HG03064 (cell line): ENCODE results near the gene SVEP1.
"Not testable (repeated sequence)": the region's sequence is repeated elsewhere in the genome, so short reads cannot be mapped to it uniquely, and the experiment has no call there.

Experiments
- ATAC-seq: cut with Tn5 transposase; IDR thresholded peaks from one replicate; pipeline ENCODE4 v1.9.1; 2021; ENCODE audit warnings: low read depth; ENCODE audit not compliant: unreplicated experiment

Gene SVEP1

DNA sequence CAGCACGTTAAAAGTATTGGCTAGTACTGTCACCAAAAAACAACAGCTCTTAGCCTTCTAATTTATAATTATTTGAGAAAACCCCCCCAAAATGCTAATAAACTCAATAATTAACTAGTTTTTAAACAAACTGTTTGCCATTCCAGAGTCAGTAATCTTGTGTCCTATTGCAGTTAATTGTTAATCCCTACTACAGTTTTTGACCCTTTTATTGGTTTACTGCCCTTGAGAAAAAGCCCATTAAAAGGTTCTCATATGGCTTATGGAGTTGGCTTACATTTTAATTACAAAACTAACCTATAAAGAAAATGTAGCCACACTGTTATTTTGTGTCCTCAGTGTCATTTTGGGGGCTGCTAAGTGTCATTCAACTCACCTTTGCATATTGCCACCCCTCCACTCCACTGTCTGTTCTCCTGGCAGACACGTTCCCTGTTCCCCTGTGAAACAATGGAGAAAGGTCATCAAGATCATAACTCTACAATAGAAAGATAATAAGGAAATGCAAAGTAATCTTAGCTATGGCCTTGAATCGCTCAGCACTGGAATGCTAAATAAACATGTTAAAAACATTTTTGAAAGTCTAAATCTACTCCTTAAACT, 190.3 kb downstream of the SVEP1 start:
- ATAC-seq = no peak

DNA sequence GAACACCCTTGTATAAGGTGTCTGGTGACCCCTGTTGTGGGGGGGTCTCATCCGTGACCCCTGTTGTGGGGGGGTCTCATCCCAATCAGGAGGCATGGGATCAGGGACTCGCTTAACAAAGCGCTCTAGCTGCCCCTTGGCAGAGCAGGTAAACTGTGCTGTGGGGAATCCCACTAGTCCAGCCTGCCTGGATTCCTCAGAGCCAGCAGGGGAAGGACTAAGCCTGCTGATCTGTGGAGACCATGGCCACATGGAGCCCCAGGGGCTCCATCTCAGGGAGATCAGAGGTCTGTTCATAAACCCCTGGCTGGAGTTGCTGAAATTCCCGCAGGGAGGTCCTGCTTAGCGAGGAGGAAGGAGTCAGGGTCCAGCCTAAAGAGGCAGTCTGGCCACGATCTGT, 196.1 kb downstream of the SVEP1 start:
- ATAC-seq = no peak

DNA sequence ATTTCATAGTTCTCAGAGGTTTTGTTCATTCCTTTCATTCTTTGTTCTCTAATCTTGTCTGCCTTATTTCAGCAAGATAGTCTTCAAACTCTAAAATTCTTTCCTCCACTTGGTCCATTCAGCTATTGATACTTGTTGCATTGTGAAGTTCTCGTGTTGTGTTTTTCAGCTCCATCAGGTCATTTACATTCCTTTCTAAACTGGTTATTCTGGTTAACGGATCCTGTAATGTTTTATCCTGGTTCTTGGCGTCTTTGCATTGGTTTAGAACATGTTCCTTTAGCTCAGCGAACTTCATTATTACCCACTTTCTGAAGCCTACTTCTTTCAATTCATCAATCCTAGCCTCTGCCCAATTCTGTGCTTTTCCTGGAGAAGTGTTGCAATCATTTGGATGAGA, 196.8 kb downstream of the SVEP1 start:
- no peak for ATAC-seq

- no peak for ATAC-seq
Measured at GRCh38 chr9:110371411-110372007, 208.0 kb downstream of the SVEP1 start.

DNA sequence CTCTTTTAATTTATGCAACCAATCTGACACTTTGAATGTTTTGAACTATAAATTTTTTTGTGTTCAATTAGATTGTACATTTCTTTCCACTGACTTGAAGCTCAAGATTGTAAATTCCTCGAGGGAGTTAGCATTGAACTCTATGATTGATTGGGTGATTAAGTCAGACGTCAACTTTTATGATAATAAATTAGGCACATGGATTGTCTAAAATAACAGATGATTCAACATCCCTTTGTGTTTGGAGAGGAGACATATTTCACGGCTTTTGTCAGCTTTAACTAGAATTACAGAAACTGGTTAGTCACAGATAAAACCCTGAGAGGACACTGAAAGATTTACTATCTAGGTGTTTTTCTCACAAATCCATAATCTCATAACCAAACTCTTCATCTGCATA, 209.2 kb downstream of the SVEP1 start:
- ATAC-seq = no peak

GRCh38 chr9:110364451-110364850, 215.1 kb downstream of the SVEP1 start:
- ATAC-seq = no peak

GRCh38 chr9:110358992-110359391, 220.5 kb downstream of the SVEP1 start:
- ATAC-seq = not testable (repeated sequence)

GRCh38 chr9:110357505-110357904, 222.0 kb downstream of the SVEP1 start:
- ATAC-seq = no peak

DNA sequence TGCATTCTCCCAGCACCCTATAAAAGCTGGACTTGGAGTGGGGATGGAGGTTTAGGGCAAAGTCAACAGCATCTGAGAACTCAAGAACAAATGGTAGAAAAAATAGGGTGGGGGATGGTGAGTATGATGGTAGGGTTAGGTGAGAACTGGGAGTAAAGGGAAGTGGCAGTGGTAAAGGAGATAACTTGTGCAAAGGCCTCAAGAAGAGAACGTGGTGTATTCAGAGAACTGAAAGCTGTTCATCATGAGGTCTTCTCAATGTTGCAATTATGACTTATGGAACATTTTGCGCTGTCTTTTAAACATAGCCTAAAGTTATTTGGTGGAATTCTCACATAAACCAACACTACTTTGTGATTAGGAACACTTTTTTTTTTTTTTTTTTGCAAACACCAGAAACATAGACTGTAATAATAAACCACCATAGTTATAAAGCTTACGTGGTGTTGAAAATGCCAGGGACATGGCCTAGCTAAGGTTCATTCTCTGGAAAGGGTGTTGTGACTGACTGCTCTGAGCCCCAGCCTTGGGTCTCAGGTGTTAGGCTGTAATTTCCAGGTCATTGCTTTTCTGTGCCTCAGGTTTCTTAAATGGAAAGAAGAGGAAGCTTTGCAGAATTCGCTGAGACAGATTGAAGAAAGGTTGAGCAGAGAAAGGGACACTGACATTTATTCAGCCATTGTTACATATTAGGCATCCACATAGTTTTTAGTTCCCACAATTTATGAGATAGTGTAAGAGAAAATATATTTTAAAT, 222.7 kb downstream of the SVEP1 start:
- no peak for ATAC-seq

DNA sequence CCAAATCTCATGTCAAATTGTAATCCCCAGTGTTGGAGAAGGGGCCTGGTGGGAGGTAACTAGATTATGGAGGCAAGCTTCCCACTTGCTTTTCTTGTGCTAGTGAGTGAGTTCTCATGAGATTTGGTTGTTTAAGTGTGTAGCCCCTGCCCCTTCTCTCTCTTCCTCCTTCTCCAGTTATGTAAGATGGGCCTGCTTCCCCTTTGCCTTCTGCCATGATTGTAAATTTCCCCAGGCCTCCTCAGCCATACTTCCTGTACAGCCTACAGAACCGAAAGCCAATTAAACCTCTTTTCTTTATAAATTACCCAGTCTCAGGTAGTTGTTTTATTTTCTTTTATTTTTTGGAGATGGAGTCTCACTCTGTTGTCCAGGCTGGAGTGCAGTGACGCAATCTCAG, 223.6 kb downstream of the SVEP1 start:
- ATAC-seq = no peak

DNA sequence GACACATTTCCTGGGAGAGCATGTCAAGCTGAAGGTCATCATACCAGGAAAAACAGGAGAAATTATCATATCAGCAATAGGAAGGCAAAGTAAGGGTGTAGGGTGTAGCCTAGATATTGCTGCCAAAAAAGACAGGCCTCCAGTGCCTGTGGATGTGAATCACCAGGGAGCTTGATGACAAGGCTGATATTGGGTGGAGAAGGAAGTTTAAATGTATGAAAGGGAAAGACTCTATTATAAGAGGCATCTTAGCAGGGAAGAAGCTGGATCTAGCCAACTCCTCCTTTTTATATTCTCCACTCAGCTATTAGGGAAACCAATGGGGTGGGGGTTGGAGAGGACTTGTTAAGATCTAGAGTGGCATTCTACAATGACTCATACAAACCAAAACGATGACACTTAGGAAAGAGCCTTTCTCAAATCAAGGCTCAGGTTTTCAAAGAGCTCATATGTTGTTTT, 228.5 kb downstream of the SVEP1 start:
- ATAC-seq = no peak

DNA sequence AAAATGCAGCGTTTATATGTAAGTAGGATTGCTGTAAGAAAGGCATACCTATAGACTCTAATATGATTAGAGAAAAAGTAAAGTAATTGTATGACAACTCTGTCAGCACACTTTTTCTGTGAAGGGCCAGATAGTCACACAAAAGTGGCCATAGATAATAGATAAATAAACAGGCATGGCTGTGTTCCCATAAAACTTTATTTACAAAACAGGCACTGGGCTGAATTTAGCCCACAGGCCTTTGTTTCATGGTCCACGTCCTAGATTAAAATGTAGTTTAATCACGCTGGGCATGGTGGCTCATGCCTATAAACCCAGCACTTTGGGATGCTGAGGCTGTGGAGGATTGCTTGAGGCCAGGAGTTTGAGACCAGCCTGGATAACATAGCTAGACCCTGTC, 233.2 kb downstream of the SVEP1 start:
- no peak for ATAC-seq

GRCh38 chr9:110344821-110345220, 234.7 kb downstream of the SVEP1 start:
- ATAC-seq = no peak

GRCh38 chr9:110343551-110343950, 236.0 kb downstream of the SVEP1 start:
- no peak for ATAC-seq

DNA sequence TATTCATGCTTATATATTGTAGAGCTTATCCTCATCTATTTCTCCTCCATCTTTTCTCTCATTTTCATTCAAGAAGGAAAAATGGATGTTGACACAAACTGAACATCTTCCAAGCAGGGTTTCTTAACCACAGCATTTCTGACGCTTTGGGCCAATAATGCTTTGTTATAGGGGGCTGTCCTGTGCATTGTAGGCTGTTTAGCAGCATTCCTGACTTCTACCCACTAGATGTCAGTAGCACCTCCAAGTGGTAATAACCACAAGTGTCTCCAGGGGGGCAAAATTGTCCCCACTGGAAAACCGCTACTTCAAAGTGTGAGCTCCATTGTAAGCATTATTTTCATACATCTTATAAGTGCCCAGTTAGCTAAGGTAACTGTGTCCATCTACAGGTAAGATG, 239.2 kb downstream of the SVEP1 start:
- no peak for ATAC-seq

GRCh38 chr9:110338143-110338542, 241.4 kb downstream of the SVEP1 start:
- ATAC-seq = no peak

DNA sequence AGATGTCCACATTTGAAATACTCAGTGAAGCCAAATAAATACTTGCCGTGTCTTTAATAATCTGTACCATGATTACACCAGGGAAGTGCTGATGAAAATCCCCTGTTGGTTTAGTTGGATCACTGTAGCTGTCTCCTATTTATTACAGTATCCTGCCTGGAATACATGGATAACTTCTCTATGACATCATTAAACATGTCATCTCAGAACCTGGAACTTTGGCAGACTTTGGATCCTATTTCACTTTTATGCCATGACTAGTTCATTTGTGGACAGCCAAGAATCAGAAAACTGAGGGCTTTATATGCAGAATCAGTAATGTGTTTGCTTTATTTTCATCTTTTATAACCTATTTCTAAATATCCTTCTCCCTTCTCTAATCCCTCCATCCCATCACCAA, 241.8 kb downstream of the SVEP1 start, which contains the start of gene TXNDC8:
Gene TXNDC8 (minus strand): TSS at position 137 of the 400 bp plus-strand sequence.
- ATAC-seq = no peak

DNA sequence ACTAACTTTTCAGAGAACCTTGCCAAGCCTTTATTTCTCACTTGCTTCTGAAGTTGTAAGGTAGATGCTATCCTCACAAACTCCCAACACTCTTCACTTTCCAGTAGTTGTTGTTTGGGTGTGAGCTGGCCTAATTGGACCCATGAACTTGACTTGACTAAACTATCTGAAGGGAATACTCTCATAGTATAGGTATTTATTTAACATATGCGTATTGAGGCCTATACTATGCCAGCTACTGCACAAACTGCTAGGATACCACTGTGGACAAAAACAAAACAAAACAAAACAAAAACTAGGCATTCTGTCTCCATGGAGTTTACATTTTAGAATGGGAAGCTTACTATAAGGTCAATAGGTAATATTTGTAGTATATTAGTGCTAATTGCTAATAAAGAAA, 243.2 kb downstream of the SVEP1 start:
- ATAC-seq = no peak

DNA sequence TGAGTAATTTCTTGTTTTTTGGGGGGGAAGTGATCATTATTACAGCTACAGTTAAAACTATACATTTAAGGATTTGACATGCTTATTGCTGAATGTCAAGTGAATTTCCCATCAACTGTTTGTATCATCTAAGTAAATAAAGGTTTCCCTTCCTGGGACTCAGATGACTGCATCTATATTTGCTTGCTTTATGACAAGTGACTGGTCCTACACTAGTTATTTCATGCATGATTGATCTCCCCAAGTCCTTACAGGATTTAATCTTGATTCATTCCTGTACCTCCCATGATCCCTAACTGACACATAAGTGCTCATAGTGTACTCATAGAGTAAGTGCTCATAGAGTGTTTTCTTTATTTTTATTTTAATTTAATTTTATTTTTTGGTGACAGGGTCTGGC, 244.7 kb downstream of the SVEP1 start:
- peak; percentile 10 for ATAC-seq

DNA sequence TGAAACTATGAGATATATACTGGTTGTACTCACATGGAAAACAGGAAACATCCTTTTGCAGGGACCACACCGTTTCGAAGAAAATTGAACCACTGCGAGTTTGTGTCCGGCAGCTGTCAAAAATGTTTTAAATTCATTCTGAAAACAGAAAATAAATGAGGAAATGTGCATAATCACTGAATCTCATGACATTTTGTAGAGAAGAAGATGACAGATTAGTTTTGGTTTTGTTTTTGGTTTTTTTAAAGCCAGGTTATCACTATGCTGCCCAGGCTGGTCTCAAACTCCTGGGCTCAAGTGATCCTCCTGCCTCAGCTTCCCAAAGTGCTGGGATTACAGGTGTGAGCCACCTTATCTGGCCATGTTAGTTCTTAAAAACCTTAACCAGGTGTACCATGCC, 245.4 kb downstream of the SVEP1 start:
- peak; percentile 78 for ATAC-seq

DNA sequence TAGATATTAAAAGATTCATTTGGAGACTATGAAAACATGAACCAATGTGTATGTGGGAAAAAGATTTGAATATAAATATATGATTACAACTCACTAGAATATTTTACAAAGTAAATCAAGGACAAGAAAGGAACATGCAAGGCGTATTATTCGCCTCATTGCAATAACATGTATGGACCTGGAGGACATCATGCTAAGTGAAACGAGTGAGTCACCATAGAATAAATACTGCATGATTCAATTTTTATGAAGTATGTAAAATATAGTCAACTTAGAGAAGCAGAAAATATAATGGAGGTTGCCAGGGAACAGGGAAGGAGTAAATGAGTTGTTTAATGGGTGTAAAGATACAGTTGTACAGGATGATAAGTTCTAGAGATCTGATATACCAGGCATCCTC, 246.8 kb downstream of the SVEP1 start:
- ATAC-seq = no peak
